ENCODE measurements around the gene IDH3G. TPM values are rescaled to one million over a fixed set of nuclear protein-coding genes. Genes with fewer than 3 reads are reported as not detected.

The IDH3G gene
- total RNA-seq, 1 donor from 2014 or later = 41.9 TPM

DNA sequence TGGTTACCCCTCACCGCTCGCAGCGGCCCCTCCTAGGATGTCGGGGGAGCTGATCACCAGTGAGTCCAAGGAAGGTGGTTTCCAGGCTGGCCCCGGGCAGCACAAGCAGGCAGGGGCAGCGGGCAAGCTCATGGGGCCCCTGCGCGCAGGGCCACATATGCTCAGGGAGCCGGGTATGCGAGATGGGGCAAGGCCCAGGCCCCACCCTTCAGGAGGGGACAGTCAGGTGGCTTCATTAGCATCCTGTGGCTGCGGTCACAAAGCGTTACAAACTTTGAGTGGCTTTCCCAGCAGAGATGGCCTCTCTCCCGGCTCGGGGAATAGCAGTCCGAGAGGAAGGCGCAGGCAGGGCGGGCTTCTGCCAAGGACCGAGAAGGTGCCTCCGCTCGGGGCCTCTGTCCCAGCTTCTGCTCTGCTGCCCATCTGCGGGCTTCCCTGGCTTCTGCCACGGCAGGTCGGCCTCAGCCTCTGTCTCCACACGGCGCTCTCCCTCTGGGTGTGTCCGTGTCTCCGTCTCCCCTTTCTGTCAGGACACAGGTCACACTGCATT lies 56.0 kb downstream of the IDH3G start:
- H3K9me3 ChIP-seq (ENCODE audit: insufficient read depth, low read depth, low read length) = no peaks in the 10 kb centered on the region
- Mint-ChIP-seq H3K4me3 (ENCODE audit: unreplicated experiment) (no peak overlapping the region), H3K36me3 (ENCODE audit: low read depth, unreplicated experiment) (peaks cover 1% of the 10 kb centered on the region), H3K27ac (ENCODE audit: unreplicated experiment) (no peak overlapping the region), H3K4me1 (ENCODE audit: low read depth, unreplicated experiment) (no peaks in the 10 kb centered on the region), H3K9me3 (ENCODE audit: unreplicated experiment) (no peaks in the 10 kb centered on the region), H3K27me3 (ENCODE audit: low read depth, unreplicated experiment) (no peaks in the 10 kb centered on the region)
- H3K9ac ChIP-seq (ENCODE audit: low read length) = no peak overlapping the region
- no peak overlapping the region for H3K27ac ChIP-seq (ENCODE audit: low read depth, low read length)
- no peak for DNase-seq (ENCODE audit: low read depth)
- H3K4me1 ChIP-seq (ENCODE audit: insufficient read depth, low read length) = no peaks in the 10 kb centered on the region
- H3K4me2 ChIP-seq (ENCODE audit: low read length) = no peak overlapping the region
- no peaks in the 10 kb centered on the region for H3K27me3 ChIP-seq (ENCODE audit: insufficient read depth, low read length)
- H2AFZ ChIP-seq (ENCODE audit: low read depth, low read length) = no peak overlapping the region
- peaks cover 4% of the 10 kb centered on the region for H4K20me1 ChIP-seq (ENCODE audit: insufficient read depth, low read length)
- H3K4me3 ChIP-seq (ENCODE audit: insufficient read depth, low read depth, low read length) = no peak overlapping the region
- no peaks in the 10 kb centered on the region for H3K36me3 ChIP-seq (ENCODE audit: insufficient read depth, low read length)
- TF ChIP-seq, protein P1, sequence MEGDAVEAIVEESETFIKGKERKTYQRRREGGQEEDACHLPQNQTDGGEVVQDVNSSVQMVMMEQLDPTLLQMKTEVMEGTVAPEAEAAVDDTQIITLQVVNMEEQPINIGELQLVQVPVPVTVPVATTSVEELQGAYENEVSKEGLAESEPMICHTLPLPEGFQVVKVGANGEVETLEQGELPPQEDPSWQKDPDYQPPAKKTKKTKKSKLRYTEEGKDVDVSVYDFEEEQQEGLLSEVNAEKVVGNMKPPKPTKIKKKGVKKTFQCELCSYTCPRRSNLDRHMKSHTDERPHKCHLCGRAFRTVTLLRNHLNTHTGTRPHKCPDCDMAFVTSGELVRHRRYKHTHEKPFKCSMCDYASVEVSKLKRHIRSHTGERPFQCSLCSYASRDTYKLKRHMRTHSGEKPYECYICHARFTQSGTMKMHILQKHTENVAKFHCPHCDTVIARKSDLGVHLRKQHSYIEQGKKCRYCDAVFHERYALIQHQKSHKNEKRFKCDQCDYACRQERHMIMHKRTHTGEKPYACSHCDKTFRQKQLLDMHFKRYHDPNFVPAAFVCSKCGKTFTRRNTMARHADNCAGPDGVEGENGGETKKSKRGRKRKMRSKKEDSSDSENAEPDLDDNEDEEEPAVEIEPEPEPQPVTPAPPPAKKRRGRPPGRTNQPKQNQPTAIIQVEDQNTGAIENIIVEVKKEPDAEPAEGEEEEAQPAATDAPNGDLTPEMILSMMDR (IDR thresholded peaks at IDR 0.05; ENCODE audit: insufficient read depth, low read depth, low read length) = no peak
- no peak for TF ChIP-seq EZH2 (IDR thresholded peaks at IDR 0.05; ENCODE audit: insufficient read depth, low read length)
- no peaks in the 10 kb centered on the region for H3K79me2 ChIP-seq (ENCODE audit: insufficient read depth, low read length)
- no peak for FAIRE-seq

DNA sequence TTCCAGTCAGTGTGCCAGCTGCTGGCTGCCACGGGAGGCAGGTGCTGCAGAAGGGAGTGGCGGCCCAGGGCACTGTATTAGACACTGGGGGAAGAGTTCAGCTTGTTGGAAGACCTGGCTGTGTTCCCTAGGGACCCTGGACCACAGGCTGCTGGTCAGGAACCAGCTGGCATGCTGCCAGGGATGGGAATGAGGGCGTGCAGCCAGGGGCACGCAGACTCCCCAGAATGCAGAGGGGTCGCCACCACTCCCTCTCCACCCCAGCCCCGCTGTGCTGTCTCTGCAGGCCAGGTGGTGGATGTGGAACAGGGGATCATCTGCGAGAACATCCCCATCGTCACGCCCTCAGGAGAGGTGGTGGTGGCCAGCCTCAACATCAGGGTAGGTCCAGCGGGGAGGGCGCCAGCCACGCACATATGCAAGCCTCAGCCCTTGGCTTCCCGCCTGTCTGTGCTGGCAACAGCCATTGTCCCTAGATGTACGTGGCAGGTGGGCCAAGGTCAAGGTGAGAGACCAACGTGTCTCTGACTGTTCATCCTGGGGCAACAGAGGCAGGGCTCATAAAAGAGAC lies 57.2 kb downstream of the IDH3G start:
- FAIRE-seq = peak; percentile 87
- Histone ChIP-seq H3K79me2 (ENCODE audit: insufficient read depth, low read length) (no peaks in the 10 kb centered on the region), H3K4me2 (ENCODE audit: low read length) (no peak overlapping the region), H4K20me1 (ENCODE audit: insufficient read depth, low read length) (peaks cover 4% of the 10 kb centered on the region), H3K4me3 (ENCODE audit: insufficient read depth, low read depth, low read length) (no peak overlapping the region), H3K9ac (ENCODE audit: low read length) (no peak overlapping the region), H3K4me1 (ENCODE audit: insufficient read depth, low read length) (peaks cover 3% of the 10 kb centered on the region), H3K36me3 (ENCODE audit: insufficient read depth, low read length) (no peaks in the 10 kb centered on the region), H2AFZ (ENCODE audit: low read depth, low read length) (no peak overlapping the region), H3K9me3 (ENCODE audit: insufficient read depth, low read depth, low read length) (no peaks in the 10 kb centered on the region), H3K27ac (ENCODE audit: low read depth, low read length) (no peak overlapping the region), H3K27me3 (ENCODE audit: insufficient read depth, low read length) (no peaks in the 10 kb centered on the region)
- TF ChIP-seq EZH2 (IDR thresholded peaks at IDR 0.05; ENCODE audit: insufficient read depth, low read length) = no peak
- TF ChIP-seq, protein P1 (IDR thresholded peaks at IDR 0.05; ENCODE audit: insufficient read depth, low read depth, low read length) = no peak
- no peak for DNase-seq (ENCODE audit: low read depth)
- H3K9me3 Mint-ChIP-seq (ENCODE audit: unreplicated experiment) = no peaks in the 10 kb centered on the region
- no peak overlapping the region for H3K4me3 Mint-ChIP-seq (ENCODE audit: unreplicated experiment)
- no peaks in the 10 kb centered on the region for H3K27me3 Mint-ChIP-seq (ENCODE audit: low read depth, unreplicated experiment)
- peaks cover 6% of the 10 kb centered on the region for H3K36me3 Mint-ChIP-seq (ENCODE audit: low read depth, unreplicated experiment)
- no peaks in the 10 kb centered on the region for H3K4me1 Mint-ChIP-seq (ENCODE audit: low read depth, unreplicated experiment)
- no peak overlapping the region for H3K27ac Mint-ChIP-seq (ENCODE audit: unreplicated experiment)

All from astrocyte (in vitro differentiated cells and primary cell).